GM12801 (cell line): ENCODE data around the gene LRIG3.

Experiments used
- TF ChIP-seq, protein P1 (sequence below): IDR thresholded peaks from one replicate; pipeline ENCODE4 v1.5.1; 2011; ENCODE audit warnings: control low read depth; ENCODE audit not compliant: insufficient read length; ENCODE audit errors: extremely low read depth

The LRIG3 gene

DNA sequence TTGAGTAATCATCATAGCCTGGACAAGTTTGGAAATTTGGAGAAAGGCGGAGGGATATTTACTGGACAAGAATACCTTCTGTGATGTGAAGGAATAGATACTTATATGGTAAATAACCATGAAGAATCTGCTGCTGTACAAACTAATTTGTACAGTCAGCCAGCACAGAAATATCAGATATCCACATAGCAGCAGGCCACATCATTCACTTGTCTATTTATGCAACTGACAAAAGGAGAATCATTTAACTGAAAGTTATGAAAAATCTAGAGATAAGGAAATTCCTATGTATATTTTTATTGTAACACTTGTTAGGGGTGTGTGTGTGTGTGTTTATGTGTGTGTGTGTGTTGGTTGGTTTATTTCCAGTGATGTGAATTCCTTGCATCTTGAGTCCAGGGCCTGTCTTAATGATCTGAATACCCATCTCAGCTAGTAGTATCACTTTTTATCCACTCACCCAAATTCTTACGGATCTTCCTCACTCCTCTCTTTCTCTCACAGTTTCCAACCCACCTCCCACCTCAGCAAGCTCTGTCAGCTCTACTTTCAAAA, 10.5 kb upstream of the LRIG3 start:
- TF ChIP-seq, protein P1, sequence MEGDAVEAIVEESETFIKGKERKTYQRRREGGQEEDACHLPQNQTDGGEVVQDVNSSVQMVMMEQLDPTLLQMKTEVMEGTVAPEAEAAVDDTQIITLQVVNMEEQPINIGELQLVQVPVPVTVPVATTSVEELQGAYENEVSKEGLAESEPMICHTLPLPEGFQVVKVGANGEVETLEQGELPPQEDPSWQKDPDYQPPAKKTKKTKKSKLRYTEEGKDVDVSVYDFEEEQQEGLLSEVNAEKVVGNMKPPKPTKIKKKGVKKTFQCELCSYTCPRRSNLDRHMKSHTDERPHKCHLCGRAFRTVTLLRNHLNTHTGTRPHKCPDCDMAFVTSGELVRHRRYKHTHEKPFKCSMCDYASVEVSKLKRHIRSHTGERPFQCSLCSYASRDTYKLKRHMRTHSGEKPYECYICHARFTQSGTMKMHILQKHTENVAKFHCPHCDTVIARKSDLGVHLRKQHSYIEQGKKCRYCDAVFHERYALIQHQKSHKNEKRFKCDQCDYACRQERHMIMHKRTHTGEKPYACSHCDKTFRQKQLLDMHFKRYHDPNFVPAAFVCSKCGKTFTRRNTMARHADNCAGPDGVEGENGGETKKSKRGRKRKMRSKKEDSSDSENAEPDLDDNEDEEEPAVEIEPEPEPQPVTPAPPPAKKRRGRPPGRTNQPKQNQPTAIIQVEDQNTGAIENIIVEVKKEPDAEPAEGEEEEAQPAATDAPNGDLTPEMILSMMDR = no peak

- TF ChIP-seq, protein P1 = no peak
These were observed 6.8 kb upstream of the LRIG3 start for GRCh38 chr12:58927120-58927519.

DNA sequence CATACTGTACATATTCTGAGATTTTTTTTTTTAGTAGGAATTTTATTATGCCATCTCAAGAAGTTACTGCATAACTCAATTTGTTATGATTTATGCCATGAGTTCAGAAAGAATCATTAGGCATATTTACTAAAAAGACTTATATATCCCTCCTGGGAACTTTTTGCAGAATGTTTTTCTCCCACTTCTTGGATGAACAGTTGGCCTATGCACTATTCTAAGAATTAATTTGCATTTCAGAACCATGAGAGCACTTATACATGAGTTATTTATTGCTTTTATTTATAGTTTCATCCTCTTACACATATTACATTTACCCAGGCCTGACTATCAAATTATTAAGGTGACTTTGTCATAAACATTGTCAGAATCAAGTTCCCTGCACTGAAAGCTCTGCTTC, 6.3 kb upstream of the LRIG3 start:
- TF ChIP-seq, protein P1 = no peak

- TF ChIP-seq, protein P1 = no peak
These were observed 5.4 kb upstream of the LRIG3 start for GRCh38 chr12:58925751-58926150.

GRCh38 chr12:58925111-58925611, 4.9 kb upstream of the LRIG3 start:
- TF ChIP-seq, protein P1 = no peak

GRCh38 chr12:58924652-58925051, 4.3 kb upstream of the LRIG3 start:
- TF ChIP-seq, protein P1 = no peak

- TF ChIP-seq, protein P1 = no peak
These were observed 3.5 kb upstream of the LRIG3 start for GRCh38 chr12:58923781-58924180.
